K562 (cell line): ENCODE results near the gene P2RY8. TPM values are rescaled to one million over a fixed set of nuclear protein-coding genes. Genes with fewer than 3 reads are reported as not detected.

ENCODE experiments used
- ADNP ChIP-seq: fragments of 200-800 bp; sonication (Bioruptor generic); IDR thresholded peaks from 2 replicates; pipeline ENCODE4 v1.6.1; 2016; ENCODE audit warnings: missing genetic modification characterization, missing compliant biosample characterization
- ARID4B ChIP-seq: sonication (generic); formaldehyde crosslinking; IDR thresholded peaks from 2 replicates; pipeline ENCODE4 v1.8.0; 2022; ENCODE audit warnings: mild to moderate bottlenecking, missing genetic modification reagents
- HMGN3 ChIP-seq: IDR thresholded peaks from 2 replicates; pipeline ENCODE4 v1.6.1; 2011; ENCODE audit warnings: borderline replicate concordance, low read depth, mild to moderate bottlenecking, mixed read lengths, low read length; ENCODE audit not compliant: insufficient read length; ENCODE audit errors: extremely low read depth
- KLF6 ChIP-seq: fragments of 250-450 bp; sonication (Bioruptor Pico); IDR thresholded peaks from 2 replicates; pipeline ENCODE4 v1.4.0; 2020; ENCODE audit warnings: mild to moderate bottlenecking, moderate library complexity, borderline replicate concordance
- L3MBTL2 ChIP-seq: fragments of 450-650 bp; IDR thresholded peaks from 2 replicates; pipeline ENCODE4 v1.6.1; 2016; ENCODE audit warnings: mild to moderate bottlenecking, moderate library complexity
- MAX ChIP-seq: sonication (generic); formaldehyde crosslinking; IDR thresholded peaks from 2 replicates; pipeline ENCODE4 v1.9.0; 2022; ENCODE audit warnings: mild to moderate bottlenecking, missing genetic modification reagents
- NUFIP1 ChIP-seq: fragments of 450-650 bp; IDR thresholded peaks from 2 replicates; pipeline ENCODE4 v1.6.1; 2018; ENCODE audit not compliant: partially characterized antibody
- POLR2AphosphoS5 ChIP-seq: IDR thresholded peaks from 2 replicates; pipeline ENCODE4 v1.6.1; 2011; ENCODE audit warnings: mild to moderate bottlenecking, low read depth, low read length, moderate library complexity; ENCODE audit not compliant: control insufficient read depth, insufficient read depth
- POLR2B ChIP-seq: fragments of 450-650 bp; IDR thresholded peaks from 2 replicates; pipeline ENCODE4 v1.6.1; 2018; ENCODE audit warnings: low read depth; ENCODE audit not compliant: partially characterized antibody
- PYGO2 ChIP-seq: fragments of 450-650 bp; IDR thresholded peaks from 2 replicates; pipeline ENCODE4 v1.6.1; 2016; ENCODE audit warnings: mild to moderate bottlenecking, missing genetic modification characterization, moderate library complexity, missing compliant biosample characterization
- SMARCC2 ChIP-seq: fragments of 450-650 bp; IDR thresholded peaks from 2 replicates; pipeline ENCODE4 v1.6.1; 2017; ENCODE audit warnings: antibody characterized with exemption, moderate library complexity, mild to moderate bottlenecking, low read depth
- SUPT5H ChIP-seq: fragments of 450-650 bp; IDR thresholded peaks from 2 replicates; pipeline ENCODE4 v1.6.1; 2016
- TAF1 ChIP-seq: IDR thresholded peaks from 2 replicates; pipeline ENCODE4 v1.6.1; 2011; ENCODE audit warnings: mild to moderate bottlenecking, low read length, moderate library complexity; ENCODE audit not compliant: insufficient read depth, control insufficient read depth, severe bottlenecking; ENCODE audit errors: extremely low read depth
- TEAD4 ChIP-seq, 2 experiments: sonication (generic) in 1 of 2; formaldehyde crosslinking in 1 of 2; IDR thresholded peaks; 2 replicates each; pipeline versions ENCODE4 v1.6.1 to v1.8.0; 2012 to 2022; ENCODE audit warnings: borderline replicate concordance in 1 of 2, inconsistent platforms in 1 of 2, low read length in 1 of 2, mild to moderate bottlenecking in 1 of 2, missing genetic modification reagents in 1 of 2
- ZBTB11 ChIP-seq, 3 experiments: fragments of 200-800 bp in 1 of 3; fragments of 250-450 bp in 1 of 3; fragments of 450-650 bp in 1 of 3; sonication (Bioruptor Pico) in 1 of 3; sonication (Bioruptor generic) in 1 of 3; formaldehyde crosslinking in 1 of 3; IDR thresholded peaks; 2 replicates each; pipeline versions ENCODE4 v1.6.1 to v1.8.0; 2016 to 2022; ENCODE audit warnings: mild to moderate bottlenecking in 2 of 3, missing genetic modification characterization in 2 of 3, missing compliant biosample characterization in 1 of 3, moderate library complexity in 1 of 3
- polyA plus RNA-seq, 8 experiments: library from polyadenylated mRNA; depleted of rRNA in 4 of 8; stranded (reverse) in 5 of 8; unstranded in 3 of 8; fragments of >200 nt; fragmentation: Nextera tagmentation in 2 of 8; fragmentation: Illumina TruSeq in 1 of 8; extraction: Ambion mirVana in 2 of 8; extraction: Trizol in 1 of 8; gene quantifications; 2 replicates each; pipeline versions ENCODE4 v1.2.1 to v1.2.3, GENCODE V29; 2011 to 2014; ENCODE audit warnings: inconsistent platforms in 1 of 8, missing spikeins in 1 of 8
- total RNA-seq, 7 experiments: library from RNA; depleted of rRNA in 6 of 7; stranded (reverse); fragments of >200 nt in 6 of 7; fragmentation: Illumina TruSeq in 2 of 7; extraction: Trizol in 2 of 7; gene quantifications; 2 replicates each; pipeline versions ENCODE4 v1.2.1 to v1.2.3, GENCODE V29; 2011 to 2021; ENCODE audit warnings: low replicate concordance in 1 of 7

The P2RY8 gene
- total and polyA plus RNA-seq, 9 of the 15 experiments (the other 6 are each of a cell fraction or from before 2014, with no cell fraction given), result 0.04 to 0.69 (median 0.08) TPM; not detected in 3

GRCh38 chrX:1452516-1453394 is 84.2 kb downstream of the P2RY8 start, which contains the start of gene ASMTL (continued):
- TF ChIP-seq ZBTB11 (CRISPR knock-in tag; IDR thresholded peaks at IDR 0.05), result no peak
- TF ChIP-seq PYGO2 (tag), result no peak
- peak; percentile 53 for TF ChIP-seq HMGN3
- TF ChIP-seq L3MBTL2, result 0 out of 2 replicates have a peak, but pooled peaks have one; percentile 11
- TF ChIP-seq MAX (CRISPR knock-in tag), result peak; percentile 61
- no peak for TF ChIP-seq SMARCC2
- TF ChIP-seq SUPT5H, result peak; percentile 77
- TF ChIP-seq NUFIP1, result no peak
- TF ChIP-seq POLR2B, result peak; percentile 53
- TF ChIP-seq POLR2AphosphoS5, result peak; percentile 38; the same call in 1 of the 2 replicates
- TF ChIP-seq KLF6 (CRISPR knock-in tag), result no peak
- TF ChIP-seq ADNP (tag), result no peak
- peak; percentile 76 for TF ChIP-seq TAF1
- peak; percentile 52; the same call in 1 of the 2 replicates for TF ChIP-seq ARID4B (CRISPR knock-in tag)
- TF ChIP-seq TEAD4 (IDR thresholded peaks at IDR 0.05; ENCODE audit: low read length), result no peak
- no peak for TF ChIP-seq TEAD4 (CRISPR knock-in tag; IDR thresholded peaks at IDR 0.05; ENCODE audit: borderline replicate concordance)
